Tibial artery (tissue), 4 donors: ENCODE data around the gene COX6B2.
"Not testable (repeated sequence)": the region's sequence is repeated elsewhere in the genome, so short reads cannot be mapped to it uniquely, and the experiment has no call there.

Experiments
- DNase-seq, 2 donors: peaks; one replicate each; pipeline ENCODE4 v3.0.0-alpha.2; 2019
- H3K27ac ChIP-seq, 2 donors: fragments of 200-600 bp; sonication (generic) in 1 of 2; 1 replicate in 1 of 2; 2 replicates in 1 of 2; pipeline ENCODE4 v1.5.1; 2018 to 2019; ENCODE audit warnings: mild to moderate bottlenecking in 1 of 2
- H3K27me3 ChIP-seq, 2 donors: fragments of 200-600 bp; sonication (generic) in 1 of 2; one replicate each; pipeline versions ENCODE4 v1.5.1 to v1.6.0; 2016 to 2019
- H3K36me3 ChIP-seq, 3 donors: fragments of 200-600 bp; sonication (generic) in 2 of 3; one replicate each; pipeline ENCODE4 v1.5.1; 2016 to 2019; ENCODE audit warnings: mild to moderate bottlenecking in 2 of 3
- H3K4me1 ChIP-seq, 4 donors: fragments of 200-600 bp; sonication (generic) in 2 of 4; 1 replicate in 3 of 4; 2 replicates in 1 of 4; pipeline ENCODE4 v1.5.1; 2016 to 2019
- H3K4me3 ChIP-seq, 2 donors: fragments of 200-600 bp; sonication (generic) in 1 of 2; 1 replicate in 1 of 2; 2 replicates in 1 of 2; pipeline ENCODE4 v1.5.1; 2018 to 2019; ENCODE audit warnings: mild to moderate bottlenecking in 2 of 2
- H3K9me3 ChIP-seq, 3 donors: fragments of 200-600 bp; sonication (generic) in 1 of 3; one replicate each; pipeline ENCODE4 v1.5.1; 2016 to 2019
- CTCF ChIP-seq, 2 experiments: fragments of 200-600 bp in 1 of 2; fragments of 450-650 bp in 1 of 2; IDR thresholded peaks; one replicate each; pipeline ENCODE4 v1.5.1; 2017 to 2019; ENCODE audit warnings: antibody characterized with exemption in 2 of 2, mild to moderate bottlenecking in 1 of 2, moderate library complexity in 1 of 2
- intact Hi-C: fragments of 100-400 bp; cut with DNase I; formaldehyde crosslinking; loops from one replicate; pipeline ENCODE4 v1.15.0; 2023; ENCODE audit warnings: low total_unique reads

Gene COX6B2

GRCh38 chr19:55333870-55334269 is 20.6 kb downstream of the COX6B2 start:
- no peak overlapping the region for H3K4me3 ChIP-seq
- no peak for TF ChIP-seq CTCF (IDR thresholded peaks at IDR 0.05)
- no peaks in the 10 kb centered on the region for H3K9me3 ChIP-seq
- H3K27ac ChIP-seq, result no peak overlapping the region
- no peaks in the 10 kb centered on the region for H3K36me3 ChIP-seq
- intact Hi-C loops, result no loop called here
- H3K4me1 ChIP-seq, result peaks cover 0 to 7% (median 5%) of the 10 kb centered on the region in 4 donors
- peaks cover 0 to 31% of the 10 kb centered on the region in 2 donors for H3K27me3 ChIP-seq
- DNase-seq, result no peak

- H3K4me1 ChIP-seq, intact Hi-C loops, H3K9me3 ChIP-seq, H3K27ac ChIP-seq, DNase-seq, H3K36me3 ChIP-seq, H3K4me3 ChIP-seq: not testable (repeated sequence)
- H3K27me3 ChIP-seq, result peaks cover 0 to 32% of the 10 kb centered on the region in 2 donors
Observed at GRCh38 chr19:55329791-55330190, 24.7 kb downstream of the COX6B2 start.

- H3K4me1 ChIP-seq, H3K27ac ChIP-seq, H3K9me3 ChIP-seq, H3K36me3 ChIP-seq, intact Hi-C loops, H3K4me3 ChIP-seq, DNase-seq: not testable (repeated sequence)
- peaks cover 0 to 27% of the 10 kb centered on the region in 2 donors for H3K27me3 ChIP-seq
Observed at GRCh38 chr19:55328774-55329318, 25.7 kb downstream of the COX6B2 start.

GRCh38 chr19:55325172-55325571 is 29.3 kb downstream of the COX6B2 start, which contains the start of gene TMEM150B:
TSS of gene TMEM150B (minus strand) at chr19:55325341. CDS start at chr19:55321036, 4,305 bp downstream.
- H3K9me3 ChIP-seq, result no peaks in the 10 kb centered on the region
- no peak within 1 kb of the TSS for H3K4me3 ChIP-seq
- H3K27ac ChIP-seq, result no peak within 1 kb of the TSS
- peaks cover 0 to 40% of the 10 kb centered on the region in 2 donors for H3K27me3 ChIP-seq
- intact Hi-C loops, result no loop called here
- H3K4me1 ChIP-seq, result peaks cover 0 to 8% (median 1%) of the 10 kb centered on the region in 4 donors
- H3K36me3 ChIP-seq, result no peaks in the 10 kb centered on the region
- DNase-seq, result no peak
- TF ChIP-seq CTCF (IDR thresholded peaks at IDR 0.05), result no peak

DNA sequence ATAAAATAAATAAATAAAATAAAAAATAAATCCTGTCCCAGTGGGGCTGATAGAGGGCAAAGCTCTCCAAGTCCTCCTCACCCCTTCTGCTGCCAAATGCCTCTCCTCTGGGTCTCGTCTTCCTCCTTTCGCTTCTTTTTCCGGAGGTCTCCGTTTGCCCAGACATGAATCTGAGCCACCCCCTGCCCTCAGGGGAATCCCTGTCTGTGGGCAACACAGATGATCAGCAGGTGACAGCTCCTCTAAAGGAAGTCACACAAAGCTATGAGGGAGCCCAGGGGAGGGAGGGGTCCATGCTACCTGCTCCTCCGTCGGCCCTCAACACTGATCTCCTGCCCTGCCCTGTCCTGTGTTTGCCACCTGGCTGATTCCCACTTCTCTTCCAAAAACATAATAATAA is 29.9 kb downstream of the COX6B2 start:
- H3K36me3 ChIP-seq, result no peaks in the 10 kb centered on the region
- peaks cover 0 to 44% of the 10 kb centered on the region in 2 donors for H3K27me3 ChIP-seq
- peaks cover 0 to 8% (median 1%) of the 10 kb centered on the region in 4 donors for H3K4me1 ChIP-seq
- H3K4me3 ChIP-seq, result no peak overlapping the region
- no peak overlapping the region for H3K27ac ChIP-seq
- DNase-seq, result no peak
- intact Hi-C loops, result no loop called here
- H3K9me3 ChIP-seq, result no peaks in the 10 kb centered on the region
- no peak for TF ChIP-seq CTCF (IDR thresholded peaks at IDR 0.05)

DNA sequence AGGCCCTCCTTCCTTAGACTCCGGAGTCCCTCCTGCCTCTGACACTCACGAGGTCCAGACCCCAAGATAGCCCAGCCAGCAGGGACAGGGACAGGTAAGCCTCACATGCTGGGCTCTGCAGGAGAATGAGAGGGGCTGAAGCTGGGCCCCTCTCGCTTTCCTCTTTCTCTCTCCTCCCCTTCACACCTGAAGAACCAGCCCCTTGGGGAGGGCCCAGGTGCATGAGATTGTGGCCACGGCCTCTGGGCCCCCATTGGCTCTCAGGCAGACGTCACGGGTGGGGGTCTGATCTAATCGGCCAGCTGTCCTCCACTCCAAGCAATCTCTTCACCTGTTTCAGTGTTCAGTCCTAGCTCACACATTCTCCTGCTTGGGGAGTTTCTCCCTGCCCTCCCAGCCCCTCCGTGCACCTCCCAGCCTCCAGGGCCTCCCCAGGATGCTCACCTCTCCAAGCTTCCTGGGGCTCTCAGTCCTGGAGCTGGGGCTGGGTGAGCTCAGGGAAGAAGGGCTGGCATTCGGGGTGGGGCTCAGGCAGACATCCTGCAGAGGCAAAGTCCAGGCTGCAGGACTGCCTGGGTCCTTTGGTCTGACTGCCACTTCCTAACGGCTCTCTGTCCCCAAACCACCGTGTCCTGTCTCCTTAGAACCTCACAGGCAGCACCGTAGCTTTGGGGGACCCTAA is 32.2 kb downstream of the COX6B2 start:
- no peak for DNase-seq
- Histone ChIP-seq H3K27ac (no peak overlapping the region), H3K27me3 (peaks cover 0 to 44% of the 10 kb centered on the region in 2 donors), H3K9me3 (no peaks in the 10 kb centered on the region), H3K36me3 (no peaks in the 10 kb centered on the region), H3K4me1 (peaks cover 0 to 3% (median 0%) of the 10 kb centered on the region in 4 donors), H3K4me3 (no peak overlapping the region)
- intact Hi-C loops, result no loop called here
- no peak for TF ChIP-seq CTCF (IDR thresholded peaks at IDR 0.05)
